Measurements from ENCODE around the gene BHLHE23. TPM values are rescaled to one million over a fixed set of nuclear protein-coding genes. Genes with fewer than 3 reads are reported as not detected.
"Not testable (repeated sequence)": the region's sequence is repeated elsewhere in the genome, so short reads cannot be mapped to it uniquely, and the experiment has no call there.

The BHLHE23 gene
- total RNA-seq, 2 donors from 2014 or later, result 4.0 TPM; not detected in 1

GRCh38 chr20:63036291-63036690 is 29.5 kb upstream of the BHLHE23 start:
- Histone ChIP-seq H3K27ac (no peak overlapping the region), H3K4me3 (no peak overlapping the region), H3K4me1 (replicated peaks) (no peaks in the 10 kb centered on the region), H3K27me3 (replicated peaks; ENCODE audit: insufficient read depth) (peaks cover 10% of the 10 kb centered on the region), H3K9me3 (no peaks in the 10 kb centered on the region), H3K36me3 (no peaks in the 10 kb centered on the region)
- intact Hi-C loops (cut with DNase I), result no loop called here
- DNase-seq (ENCODE audit: low spot score), result no peak
- TF ChIP-seq POLR2AphosphoS5 (IDR thresholded peaks at IDR 0.05), result no peak
- TF ChIP-seq CTCF (IDR thresholded peaks at IDR 0.05), result no peak
- no peak for TF ChIP-seq POLR2A (IDR thresholded peaks at IDR 0.05)
- WGBS, result 35% methylated on average over 19 of the region's 19 CpGs

GRCh38 chr20:63035603-63036185 is 28.9 kb upstream of the BHLHE23 start:
- Histone ChIP-seq H3K27ac (no peak overlapping the region), H3K4me3 (no peak overlapping the region), H3K36me3 (no peaks in the 10 kb centered on the region), H3K27me3 (replicated peaks; ENCODE audit: insufficient read depth) (peaks cover 13% of the 10 kb centered on the region), H3K4me1 (replicated peaks) (no peaks in the 10 kb centered on the region), H3K9me3 (no peaks in the 10 kb centered on the region)
- TF ChIP-seq CTCF (IDR thresholded peaks at IDR 0.05) (no peak), POLR2AphosphoS5 (IDR thresholded peaks at IDR 0.05) (no peak), POLR2A (IDR thresholded peaks at IDR 0.05) (no peak)
- no peak for DNase-seq (ENCODE audit: low spot score)
- 81% methylated on average over 23 of the region's 23 CpGs for WGBS
- intact Hi-C loops (cut with DNase I), result no loop called here

GRCh38 chr20:63034710-63035602 is 28.2 kb upstream of the BHLHE23 start:
- H3K36me3 ChIP-seq; H3K4me1 ChIP-seq (replicated peaks); H3K27ac ChIP-seq; intact Hi-C loops (cut with DNase I); DNase-seq (ENCODE audit: low spot score); H3K9me3 ChIP-seq; H3K4me3 ChIP-seq: not testable (repeated sequence)
- WGBS, result 81% methylated on average over 34 of the region's 44 CpGs
- H3K27me3 ChIP-seq (replicated peaks; ENCODE audit: insufficient read depth), result peaks cover 13% of the 10 kb centered on the region

GRCh38 chr20:63033794-63034709 is 27.3 kb upstream of the BHLHE23 start:
- H3K36me3 ChIP-seq, result no peaks in the 10 kb centered on the region
- no peaks in the 10 kb centered on the region for H3K9me3 ChIP-seq
- intact Hi-C loops (cut with DNase I), result no loop called here
- H3K4me3 ChIP-seq, result no peak overlapping the region
- H3K4me1 ChIP-seq (replicated peaks), result no peaks in the 10 kb centered on the region
- no peak for DNase-seq (ENCODE audit: low spot score)
- WGBS, result 74% methylated on average over 33 of the region's 33 CpGs
- H3K27ac ChIP-seq, result no peak overlapping the region
- H3K27me3 ChIP-seq (replicated peaks; ENCODE audit: insufficient read depth), result peaks cover 13% of the 10 kb centered on the region
- TF ChIP-seq CTCF (IDR thresholded peaks at IDR 0.05) (no peak), POLR2AphosphoS5 (IDR thresholded peaks at IDR 0.05) (no peak), POLR2A (IDR thresholded peaks at IDR 0.05) (no peak)

Data from prostate gland (tissue), 2 donors.